NCI-H1092 treated with DMSO at 0.1 percent for 48 hours (cell line): ENCODE data around the gene DNAH17.

Experiments
- DNase-seq: peaks from one replicate; lab custom pipeline; 2025; lab: John Stamatoyannopoulos, UW

DNAH17 gene, protein sequence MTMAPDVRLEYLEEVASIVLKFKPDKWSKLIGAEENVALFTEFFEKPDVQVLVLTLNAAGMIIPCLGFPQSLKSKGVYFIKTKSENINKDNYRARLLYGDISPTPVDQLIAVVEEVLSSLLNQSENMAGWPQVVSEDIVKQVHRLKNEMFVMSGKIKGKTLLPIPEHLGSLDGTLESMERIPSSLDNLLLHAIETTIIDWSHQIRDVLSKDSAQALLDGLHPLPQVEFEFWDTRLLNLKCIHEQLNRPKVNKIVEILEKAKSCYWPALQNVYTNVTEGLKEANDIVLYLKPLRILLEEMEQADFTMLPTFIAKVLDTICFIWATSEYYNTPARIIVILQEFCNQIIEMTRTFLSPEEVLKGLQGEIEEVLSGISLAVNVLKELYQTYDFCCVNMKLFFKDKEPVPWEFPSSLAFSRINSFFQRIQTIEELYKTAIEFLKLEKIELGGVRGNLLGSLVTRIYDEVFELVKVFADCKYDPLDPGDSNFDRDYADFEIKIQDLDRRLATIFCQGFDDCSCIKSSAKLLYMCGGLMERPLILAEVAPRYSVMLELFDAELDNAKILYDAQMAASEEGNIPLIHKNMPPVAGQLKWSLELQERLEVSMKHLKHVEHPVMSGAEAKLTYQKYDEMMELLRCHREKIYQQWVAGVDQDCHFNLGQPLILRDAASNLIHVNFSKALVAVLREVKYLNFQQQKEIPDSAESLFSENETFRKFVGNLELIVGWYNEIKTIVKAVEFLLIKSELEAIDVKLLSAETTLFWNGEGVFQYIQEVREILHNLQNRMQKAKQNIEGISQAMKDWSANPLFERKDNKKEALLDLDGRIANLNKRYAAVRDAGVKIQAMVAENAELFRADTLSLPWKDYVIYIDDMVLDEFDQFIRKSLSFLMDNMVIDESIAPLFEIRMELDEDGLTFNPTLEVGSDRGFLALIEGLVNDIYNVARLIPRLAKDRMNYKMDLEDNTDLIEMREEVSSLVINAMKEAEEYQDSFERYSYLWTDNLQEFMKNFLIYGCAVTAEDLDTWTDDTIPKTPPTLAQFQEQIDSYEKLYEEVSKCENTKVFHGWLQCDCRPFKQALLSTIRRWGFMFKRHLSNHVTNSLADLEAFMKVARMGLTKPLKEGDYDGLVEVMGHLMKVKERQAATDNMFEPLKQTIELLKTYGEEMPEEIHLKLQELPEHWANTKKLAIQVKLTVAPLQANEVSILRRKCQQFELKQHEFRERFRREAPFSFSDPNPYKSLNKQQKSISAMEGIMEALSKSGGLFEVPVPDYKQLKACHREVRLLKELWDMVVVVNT (N-terminal part only)

DNA sequence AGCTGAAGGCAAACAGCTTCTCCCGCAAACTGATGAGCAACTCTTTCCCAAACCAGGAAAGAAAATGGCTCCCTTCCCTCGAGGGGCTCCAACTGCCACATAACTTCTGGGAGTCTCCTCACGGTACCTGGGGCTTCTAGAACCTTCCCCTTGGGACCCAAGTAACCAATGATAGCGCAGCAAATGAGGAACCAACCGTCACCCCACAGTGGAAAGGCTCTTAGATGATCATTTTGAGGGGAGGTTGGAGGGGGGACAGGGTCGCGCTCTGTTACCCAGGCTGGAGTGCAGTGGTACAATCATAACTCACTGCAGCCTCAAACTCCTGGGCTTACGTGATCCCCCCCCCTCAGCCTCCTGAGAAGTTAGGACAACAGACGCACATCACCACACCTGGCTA is at the start of gene DNAH17:
Gene DNAH17 (minus strand): TSS at position 101 of the 400 bp plus-strand sequence. CDS start 2,339 bp downstream, outside the sequence.
- no peak for DNase-seq

- no peak for DNase-seq
Measured at GRCh38 chr17:78624324-78625151, 47.3 kb upstream of the DNAH17 start.

- DNase-seq, result no peak
Measured at GRCh38 chr17:78623541-78623940, 46.3 kb upstream of the DNAH17 start.

DNA sequence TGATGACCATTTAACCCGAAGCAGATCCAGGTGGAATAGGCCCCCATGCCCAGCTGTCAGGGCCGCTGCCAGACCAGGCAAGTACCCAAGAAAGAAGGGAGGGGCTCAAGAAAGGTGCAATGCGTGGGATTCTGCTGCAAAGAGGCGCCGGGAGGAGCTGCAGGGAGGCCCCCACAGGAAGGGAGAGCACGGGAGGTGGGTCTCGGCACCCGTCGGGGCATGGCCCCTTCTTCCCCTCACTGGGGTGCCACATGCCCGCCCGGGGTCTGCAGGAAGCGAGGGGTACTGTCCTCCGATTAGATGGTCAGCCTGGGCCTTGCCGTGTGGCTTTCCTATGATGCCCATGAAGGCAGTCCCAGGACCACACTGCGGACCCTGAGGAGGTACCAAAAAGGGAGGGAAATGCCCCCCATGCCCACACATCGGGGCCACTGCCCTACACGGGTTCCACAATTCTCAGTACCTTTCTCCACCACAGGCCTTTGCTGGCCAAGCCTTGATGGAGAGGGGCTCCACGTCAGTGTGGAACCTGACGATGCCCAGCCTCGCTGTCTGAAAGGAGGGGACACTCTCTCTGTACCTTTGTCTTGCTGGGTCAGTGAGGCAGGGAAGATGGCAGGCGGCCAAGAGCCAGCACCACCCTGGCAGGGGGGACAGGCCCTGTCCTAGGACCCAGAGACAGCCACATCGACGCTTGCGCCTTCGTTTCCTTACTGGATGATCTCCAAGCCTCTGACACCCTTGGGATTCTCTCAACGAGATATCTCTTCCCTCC is 45.5 kb upstream of the DNAH17 start:
- DNase-seq, result no peak

GRCh38 chr17:78621720-78622490 is 44.7 kb upstream of the DNAH17 start:
- no peak for DNase-seq

DNA sequence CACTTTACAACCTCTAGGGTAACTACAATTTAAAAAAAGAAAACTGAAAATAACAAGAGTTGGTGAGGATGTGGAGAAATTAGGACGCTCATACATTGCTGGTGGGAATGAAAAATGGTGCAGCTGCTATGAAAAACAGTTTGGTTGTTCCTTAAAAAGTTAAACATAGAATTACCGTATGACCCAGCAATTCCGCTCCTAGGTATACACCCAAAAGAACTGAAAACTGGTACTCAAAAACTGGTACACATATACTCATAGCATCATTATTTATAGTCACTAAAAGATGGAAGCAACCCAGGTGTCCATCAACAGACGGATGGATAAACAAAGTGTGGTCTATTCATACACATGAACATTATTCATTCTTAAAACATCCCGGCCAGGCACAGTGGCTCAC is 42.9 kb upstream of the DNAH17 start:
- DNase-seq, result no peak

GRCh38 chr17:78619334-78619733 is 42.1 kb upstream of the DNAH17 start:
- no peak for DNase-seq

DNA sequence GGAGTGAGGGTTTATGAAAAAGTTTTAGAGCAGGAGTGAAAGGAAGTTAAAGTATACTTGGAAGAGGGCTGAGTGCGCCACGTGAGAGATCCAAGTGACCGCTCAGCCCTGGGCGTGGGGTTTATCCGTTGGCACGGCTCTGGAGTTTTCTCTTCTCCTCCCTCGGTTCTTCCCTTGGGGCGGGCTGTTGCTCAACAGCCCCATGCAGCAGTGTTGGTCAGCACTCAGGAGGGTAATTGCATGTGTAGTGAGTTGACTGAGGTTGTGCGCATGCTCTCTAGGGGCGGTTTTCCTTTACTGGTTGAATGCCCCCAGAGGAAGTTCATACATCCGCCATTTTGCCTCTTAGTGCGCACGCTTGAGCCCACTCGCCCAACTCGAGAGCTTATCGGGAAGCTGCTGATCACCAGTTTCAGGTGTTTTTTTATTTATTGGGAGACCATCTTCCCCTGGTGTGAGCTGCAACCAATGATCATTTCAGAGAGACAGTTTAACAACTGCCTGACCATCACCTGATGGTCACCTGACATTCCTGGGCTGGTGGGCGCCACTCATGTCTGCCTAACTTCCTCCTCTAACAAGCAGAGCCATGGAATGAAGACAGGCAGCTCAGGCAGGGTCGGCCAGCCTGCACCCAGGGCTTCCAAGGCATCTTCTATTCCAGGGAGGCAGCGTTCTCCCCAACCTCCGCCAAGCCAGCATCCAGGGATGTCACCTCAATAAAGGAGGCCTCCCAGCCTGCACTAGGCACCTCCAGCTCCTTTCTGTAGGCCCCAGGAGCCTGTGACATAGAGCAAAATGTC is 41.3 kb upstream of the DNAH17 start:
- no peak for DNase-seq

DNA sequence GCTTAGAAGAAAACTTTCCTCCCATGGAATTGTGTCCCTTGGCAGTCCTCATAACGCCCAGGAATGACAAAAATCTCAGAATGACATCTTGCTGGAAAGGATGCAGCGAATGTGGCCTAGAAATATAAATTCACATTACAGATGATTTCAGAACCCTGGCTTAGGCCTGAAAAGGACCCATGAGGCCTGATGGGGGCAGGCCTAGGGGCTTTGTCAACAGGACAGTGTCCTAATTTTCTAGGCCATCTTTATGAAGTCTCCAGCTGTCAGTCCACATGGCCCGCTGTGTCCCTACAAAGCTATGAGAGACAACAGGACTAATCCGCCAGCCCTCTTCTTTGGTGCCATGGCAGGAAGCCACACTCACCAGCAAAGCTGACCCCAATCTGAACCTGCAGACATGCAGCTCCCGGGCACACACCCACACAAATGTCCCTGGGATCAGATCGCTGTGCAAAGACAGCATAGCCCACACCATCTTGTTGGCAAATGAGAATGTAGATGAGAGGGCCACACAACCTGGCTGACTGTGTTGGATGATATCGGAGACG is 40.4 kb upstream of the DNAH17 start:
- no peak for DNase-seq

DNA sequence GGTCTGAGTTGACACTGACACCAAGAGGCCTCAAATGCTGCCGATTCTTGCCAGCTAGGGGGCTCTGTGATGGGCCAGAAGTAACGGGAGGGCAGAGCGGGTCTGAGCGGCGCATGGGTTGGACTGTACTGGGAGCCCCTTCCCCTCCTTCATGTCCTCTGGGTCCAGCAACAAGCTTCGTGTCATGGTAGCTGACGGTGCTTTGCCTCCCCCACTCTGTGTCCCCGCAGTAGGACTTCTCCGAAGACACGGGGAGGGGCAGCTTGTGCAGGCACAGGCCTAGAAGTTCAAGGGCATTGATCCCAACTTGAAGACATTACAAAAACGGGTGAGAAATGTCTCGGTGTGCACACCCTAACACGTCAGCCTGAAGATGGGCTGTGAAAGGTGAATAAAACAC is 39.8 kb upstream of the DNAH17 start:
- DNase-seq, result no peak

- no peak for DNase-seq
Measured at GRCh38 chr17:78615631-78616030, 38.4 kb upstream of the DNAH17 start.

DNA sequence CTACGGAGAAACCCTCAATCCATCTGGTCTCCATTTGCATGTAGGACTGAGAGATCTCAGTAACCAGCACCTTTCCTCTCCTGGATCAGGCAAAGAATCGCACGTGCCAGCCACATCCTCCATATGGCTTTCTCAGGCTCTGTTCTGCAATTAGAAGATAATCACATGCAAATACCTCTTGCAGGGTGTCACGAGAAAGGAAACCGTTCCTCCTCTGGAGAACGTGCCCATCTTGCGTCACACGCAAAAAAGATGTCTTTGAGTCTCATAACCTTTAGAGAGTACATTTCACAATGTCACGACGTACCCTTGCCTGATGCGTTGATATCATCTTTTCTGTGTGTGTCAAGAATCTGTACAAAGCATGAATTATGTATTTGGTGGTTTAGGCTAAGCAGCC is 36.2 kb upstream of the DNAH17 start:
- no peak for DNase-seq

- no peak for DNase-seq
Measured at GRCh38 chr17:78611607-78612006, 34.4 kb upstream of the DNAH17 start.

- no peak for DNase-seq
Measured at GRCh38 chr17:78610951-78611511, 33.8 kb upstream of the DNAH17 start.

GRCh38 chr17:78609191-78609641 is 32.0 kb upstream of the DNAH17 start:
- DNase-seq, result no peak

DNA sequence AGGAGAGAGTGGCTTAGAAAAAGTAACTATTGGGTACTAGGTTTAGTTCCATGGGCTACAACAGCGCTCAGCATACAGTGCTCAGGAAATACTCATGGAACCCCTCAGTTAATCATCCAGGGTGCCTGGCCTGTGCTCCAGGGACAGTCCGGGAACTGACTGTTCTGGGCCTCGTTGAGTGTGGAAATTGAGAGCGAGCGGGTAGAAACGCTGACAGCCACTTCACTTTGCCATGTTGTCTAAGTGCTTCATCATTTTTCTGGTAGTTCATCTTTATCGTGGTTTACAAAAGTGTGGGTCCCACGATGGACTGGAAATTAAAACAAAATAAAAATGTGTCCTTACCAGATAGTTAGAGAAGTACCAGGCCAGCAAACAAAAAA is 31.6 kb upstream of the DNAH17 start:
- no peak for DNase-seq

DNA sequence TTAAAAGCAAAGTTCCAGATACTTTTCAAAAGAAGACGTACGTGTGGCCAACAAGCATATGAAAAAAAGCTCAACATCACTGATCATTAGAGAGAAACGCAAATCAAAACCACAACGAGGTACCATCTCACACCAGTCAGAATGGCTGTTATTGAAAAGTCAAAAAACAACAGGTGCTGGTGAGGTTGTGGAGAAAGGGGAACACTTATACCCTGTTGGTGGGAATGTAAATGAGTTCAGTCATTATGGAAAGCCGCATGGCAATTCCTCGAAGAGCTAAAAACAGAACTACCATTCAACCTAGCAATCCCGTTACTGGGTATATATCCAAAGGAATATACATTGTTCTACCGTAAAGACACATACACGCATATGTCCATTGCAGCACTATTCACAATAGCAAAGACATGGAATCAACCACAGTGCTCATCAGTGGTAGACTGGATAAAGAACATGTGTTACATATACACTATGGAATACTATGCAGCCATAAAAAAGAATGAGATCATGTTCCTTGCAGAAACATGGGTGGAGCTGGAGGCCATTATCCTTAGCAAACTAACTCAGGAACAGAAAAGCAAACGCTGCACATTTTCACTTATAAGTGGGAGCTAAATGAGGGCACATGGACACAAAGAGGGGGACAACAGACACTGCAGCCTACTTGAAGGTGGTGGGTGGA is 31.1 kb upstream of the DNAH17 start:
- no peak for DNase-seq

GRCh38 chr17:78607038-78607437 is 29.8 kb upstream of the DNAH17 start:
- DNase-seq, result no peak
